Neural progenitor cell (in vitro differentiated cells): ENCODE results near the gene FBP1. TPM values are rescaled to one million over a fixed set of nuclear protein-coding genes. Genes with fewer than 3 reads are reported as not detected.
A peak's percentile ranks its signal among the peaks of the same experiment; 100 is the strongest.

Experiments
- DNase-seq: peaks from one replicate; pipeline ENCODE4 v3.0.0-alpha.2; 2016; ENCODE audit warnings: low spot score
- H2AFZ ChIP-seq: fragments of 200-600 bp; sonication (generic); replicated peaks from 2 replicates; pipeline ENCODE4 v1.6.1; 2016; ENCODE audit warnings: antibody characterized with exemption
- H3F3A ChIP-seq: fragments of 200-600 bp; sonication (generic); 2 replicates; pipeline ENCODE4 v1.6.1; 2016; ENCODE audit warnings: antibody characterized with exemption, low read depth
- H3K27ac ChIP-seq: fragments of 200-600 bp; sonication (generic); 2 replicates; pipeline ENCODE4 v1.5.1; 2016; ENCODE audit warnings: mild to moderate bottlenecking
- H3K27me3 ChIP-seq: fragments of 200-600 bp; sonication (generic); 2 replicates; pipeline ENCODE4 v1.6.1; 2016; ENCODE audit warnings: mild to moderate bottlenecking, moderate library complexity
- H3K36me3 ChIP-seq: fragments of 200-600 bp; sonication (generic); 2 replicates; pipeline ENCODE4 v1.5.1; 2016
- H3K4me1 ChIP-seq: fragments of 200-600 bp; sonication (generic); 2 replicates; pipeline ENCODE4 v1.6.1; 2016; ENCODE audit warnings: mixed run types
- H3K4me2 ChIP-seq: fragments of 200-600 bp; sonication (generic); 2 replicates; pipeline ENCODE4 v1.6.1; 2016
- H3K4me3 ChIP-seq: fragments of 200-600 bp; sonication (generic); 2 replicates; pipeline ENCODE4 v1.5.1; 2016
- H3K79me2 ChIP-seq: fragments of 200-600 bp; sonication (generic); 2 replicates; pipeline ENCODE4 v1.6.1; 2016; ENCODE audit warnings: low read depth
- H3K9ac ChIP-seq: fragments of 200-600 bp; sonication (generic); 2 replicates; pipeline ENCODE4 v1.6.1; 2016
- H3K9me3 ChIP-seq: fragments of 200-600 bp; sonication (generic); 2 replicates; pipeline ENCODE4 v1.5.1; 2016; ENCODE audit warnings: low read depth
- H4K20me1 ChIP-seq: fragments of 200-600 bp; sonication (generic); 2 replicates; pipeline ENCODE4 v1.6.1; 2016; ENCODE audit warnings: low read depth
- H3K27ac Mint-ChIP-seq: 3 replicates; pipeline ENCODE4 v1.8.0; 2021; ENCODE audit warnings: mixed read lengths
- H3K27me3 Mint-ChIP-seq: 2 replicates; pipeline ENCODE4 v1.8.0; 2022; ENCODE audit warnings: low read depth, mild to moderate bottlenecking, inconsistent platforms, moderate library complexity, mixed read lengths; ENCODE audit not compliant: insufficient read depth
- H3K36me3 Mint-ChIP-seq: 3 replicates; pipeline ENCODE4 v1.8.0; 2021; ENCODE audit warnings: mixed read lengths
- H3K4me1 Mint-ChIP-seq: 3 replicates; pipeline ENCODE4 v1.8.0; 2021; ENCODE audit warnings: mixed read lengths
- H3K4me3 Mint-ChIP-seq: 3 replicates; pipeline ENCODE4 v1.8.0; 2021; ENCODE audit warnings: mild to moderate bottlenecking, moderate library complexity, mixed read lengths
- H3K9me3 Mint-ChIP-seq: 3 replicates; pipeline ENCODE4 v1.8.0; 2020; ENCODE audit warnings: mixed read lengths
- CTCF ChIP-seq: fragments of 200-600 bp; sonication (generic); IDR thresholded peaks from 2 replicates; pipeline ENCODE4 v1.5.1; 2017; ENCODE audit warnings: antibody characterized with exemption, mild to moderate bottlenecking
- EZH2 ChIP-seq: fragments of 200-600 bp; sonication (generic); IDR thresholded peaks from 2 replicates; pipeline ENCODE4 v1.6.1; 2017; ENCODE audit warnings: antibody characterized with exemption, mild to moderate bottlenecking, moderate library complexity
- EZH2phosphoT487 ChIP-seq: fragments of 200-600 bp; sonication (generic); IDR thresholded peaks from 2 replicates; pipeline ENCODE4 v1.6.1; 2017; ENCODE audit warnings: antibody characterized with exemption
- total RNA-seq: library from RNA; depleted of rRNA; stranded (reverse); fragments of >200 nt; gene quantifications from 2 replicates; pipeline ENCODE4 v1.2.3, GENCODE V29; 2015; ENCODE audit warnings: low replicate concordance

FBP1 gene
- total RNA-seq, 1 donor from 2014 or later, result not detected

GRCh38 chr9:94606646-94607422 is 32.5 kb downstream of the FBP1 start:
- Histone ChIP-seq H2AFZ (peak overlapping the region; percentile 96), H3K27ac (no peak overlapping the region), H3K9ac (no peak overlapping the region), H3K4me1 (peaks cover 31% of the 10 kb centered on the region), H3K9me3 (no peaks in the 10 kb centered on the region), H3K4me2 (peak overlapping the region; percentile 63), H3K4me3 (no peak overlapping the region), H4K20me1 (no peaks in the 10 kb centered on the region), H3K27me3 (no peaks in the 10 kb centered on the region), H3K79me2 (no peaks in the 10 kb centered on the region), H3K36me3 (no peaks in the 10 kb centered on the region), H3F3A (peaks cover 35% of the 10 kb centered on the region)
- Mint-ChIP-seq H3K36me3 (no peaks in the 10 kb centered on the region), H3K27ac (peak overlapping the region; percentile 9), H3K9me3 (no peaks in the 10 kb centered on the region), H3K4me1 (peaks cover 33% of the 10 kb centered on the region), H3K4me3 (no peak overlapping the region), H3K27me3 (peaks cover 8% of the 10 kb centered on the region)
- TF ChIP-seq EZH2 (no peak), EZH2phosphoT487 (no peak), CTCF (no peak)
- DNase-seq, result no peak

DNA sequence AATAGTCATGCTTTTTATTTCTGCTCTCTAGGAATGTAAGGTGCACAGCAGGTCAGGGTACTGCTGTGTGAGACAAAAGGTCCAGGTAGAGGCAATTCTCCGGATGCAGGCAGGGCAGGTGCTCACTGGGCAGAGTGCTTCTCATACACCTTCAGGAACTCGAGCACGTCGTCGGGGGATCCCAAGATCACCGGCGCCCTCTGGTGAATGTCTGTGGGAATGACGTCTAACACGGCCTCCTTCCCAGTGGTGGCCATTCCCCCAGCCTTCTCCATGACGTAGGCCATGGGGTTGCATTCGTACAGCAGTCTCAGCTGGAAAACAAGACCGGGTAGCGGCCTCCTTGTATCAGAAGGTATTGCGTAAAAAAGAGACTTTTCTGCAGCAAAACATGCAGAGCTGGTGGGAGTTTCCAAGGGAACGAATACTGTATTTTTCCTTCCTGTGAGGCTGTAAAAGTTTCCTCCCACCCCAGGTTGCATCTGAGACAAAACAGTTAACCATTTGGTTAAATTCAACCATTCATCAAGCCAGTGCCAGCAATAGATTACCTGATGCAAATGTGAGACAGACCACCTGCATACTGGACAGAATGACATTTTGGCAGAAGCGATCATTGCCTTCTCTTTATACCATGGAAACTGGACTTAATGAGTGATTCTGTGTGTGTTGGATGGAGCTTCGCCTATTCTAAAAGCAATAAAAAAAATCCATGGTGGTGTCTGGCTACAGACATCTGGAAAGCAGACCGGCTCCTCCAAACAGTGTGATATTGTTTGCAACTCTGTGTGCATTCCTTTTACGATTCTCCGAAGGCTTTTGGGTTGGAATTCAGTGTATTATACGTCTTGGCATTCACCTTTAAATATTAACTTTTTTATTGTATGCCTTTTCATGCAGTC is 35.8 kb downstream of the FBP1 start:
- Histone ChIP-seq H3K27ac (no peak overlapping the region), H3K9ac (no peak overlapping the region), H3K79me2 (no peaks in the 10 kb centered on the region), H4K20me1 (no peaks in the 10 kb centered on the region), H2AFZ (peak overlapping the region; percentile 74), H3F3A (peaks cover 21% of the 10 kb centered on the region), H3K4me1 (peaks cover 22% of the 10 kb centered on the region), H3K4me2 (no peak overlapping the region), H3K4me3 (no peak overlapping the region), H3K36me3 (no peaks in the 10 kb centered on the region), H3K27me3 (no peaks in the 10 kb centered on the region), H3K9me3 (no peaks in the 10 kb centered on the region)
- Mint-ChIP-seq H3K4me3 (no peak overlapping the region), H3K27ac (no peak overlapping the region), H3K36me3 (no peaks in the 10 kb centered on the region), H3K27me3 (peaks cover 9% of the 10 kb centered on the region), H3K9me3 (no peaks in the 10 kb centered on the region), H3K4me1 (peaks cover 22% of the 10 kb centered on the region)
- TF ChIP-seq EZH2phosphoT487 (no peak), EZH2 (no peak), CTCF (peak; percentile 78)
- peak; percentile 88 for DNase-seq

- Histone ChIP-seq H3K27me3 (no peaks in the 10 kb centered on the region), H3K27ac (no peak overlapping the region), H3F3A (peaks cover 12% of the 10 kb centered on the region), H3K36me3 (no peaks in the 10 kb centered on the region), H3K4me3 (no peak overlapping the region), H3K79me2 (no peaks in the 10 kb centered on the region), H3K9me3 (no peaks in the 10 kb centered on the region), H3K4me2 (no peak overlapping the region), H2AFZ (no peak overlapping the region), H4K20me1 (no peaks in the 10 kb centered on the region), H3K4me1 (peaks cover 14% of the 10 kb centered on the region), H3K9ac (no peak overlapping the region)
- Mint-ChIP-seq H3K27ac (no peak overlapping the region), H3K9me3 (no peaks in the 10 kb centered on the region), H3K4me1 (peaks cover 13% of the 10 kb centered on the region), H3K36me3 (no peaks in the 10 kb centered on the region), H3K27me3 (peaks cover 9% of the 10 kb centered on the region), H3K4me3 (no peak overlapping the region)
- TF ChIP-seq CTCF, result no peak
- no peak for TF ChIP-seq EZH2phosphoT487
- TF ChIP-seq EZH2, result no peak
- DNase-seq, result no peak
Observed at GRCh38 chr9:94602666-94603065, 36.7 kb downstream of the FBP1 start.
